Measurements from ENCODE around the gene APEH.

DNA sequence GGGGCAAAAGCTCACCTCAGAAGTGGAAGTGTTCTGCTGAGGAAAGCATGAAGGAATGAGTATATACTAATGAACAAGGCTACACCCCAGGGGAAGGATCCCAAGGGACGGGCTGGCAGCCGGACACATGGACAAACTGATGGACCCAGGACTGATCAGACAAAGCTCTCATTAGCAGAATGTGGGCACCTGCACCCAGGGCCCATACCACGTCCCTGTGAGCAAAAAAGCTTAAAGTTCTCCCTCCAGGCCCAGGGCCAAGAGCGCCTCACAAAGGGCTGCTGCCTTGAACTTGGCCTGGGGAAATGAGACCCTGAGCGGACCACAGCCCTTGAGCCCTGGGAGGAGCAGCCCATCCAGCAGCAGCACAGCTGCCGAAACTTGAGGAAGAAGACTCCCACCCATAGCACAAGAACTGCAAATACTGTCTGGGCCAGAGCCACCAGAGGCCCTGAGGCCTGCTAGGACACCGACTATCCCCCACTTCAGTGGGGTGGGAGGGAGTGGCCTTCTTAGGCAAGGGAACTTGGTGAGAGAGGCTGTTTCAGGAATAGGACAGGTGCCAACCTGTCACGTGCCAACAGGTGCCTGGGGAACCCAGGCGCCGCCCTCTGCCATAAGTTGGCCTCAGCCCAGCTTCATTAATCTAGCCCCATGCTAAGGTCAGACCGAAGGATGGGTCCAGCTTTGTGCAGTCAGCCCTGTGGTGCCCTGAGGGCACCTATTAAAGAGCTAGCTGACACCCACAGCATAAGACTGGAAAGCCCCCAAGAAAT is 51.9 kb downstream of the APEH start:
- TF ChIP-seq, protein P1, sequence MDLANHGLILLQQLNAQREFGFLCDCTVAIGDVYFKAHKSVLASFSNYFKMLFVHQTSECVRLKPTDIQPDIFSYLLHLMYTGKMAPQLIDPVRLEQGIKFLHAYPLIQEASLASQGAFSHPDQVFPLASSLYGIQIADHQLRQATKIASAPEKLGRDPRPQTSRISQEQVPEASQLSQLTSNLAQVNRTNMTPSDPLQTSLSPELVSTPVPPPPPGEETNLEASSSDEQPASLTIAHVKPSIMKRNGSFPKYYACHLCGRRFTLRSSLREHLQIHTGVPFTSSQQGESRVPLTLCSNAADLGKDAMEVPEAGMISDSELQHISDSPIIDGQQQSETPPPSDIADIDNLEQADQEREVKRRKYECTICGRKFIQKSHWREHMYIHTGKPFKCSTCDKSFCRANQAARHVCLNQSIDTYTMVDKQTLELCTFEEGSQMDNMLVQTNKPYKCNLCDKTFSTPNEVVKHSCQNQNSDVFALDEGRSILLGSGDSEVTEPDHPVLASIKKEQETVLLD (IDR thresholded peaks at IDR 0.05): no peak
- no peak for TF ChIP-seq FOXK2 (conservative IDR thresholded peaks at IDR 0.05 in 1 of 2, IDR thresholded peaks at IDR 0.05 in 1 of 2; ENCODE audit: low read depth in 2 of 2)
- no peak for TF ChIP-seq TBP (optimal IDR thresholded peaks at IDR 0.05; ENCODE audit: low read depth, low read length)
- TF ChIP-seq ZNF77 (CRISPR knock-in tag; IDR thresholded peaks at IDR 0.05): no peak
- no peak for TF ChIP-seq ZKSCAN1 (IDR thresholded peaks at IDR 0.05; ENCODE audit: low read depth, low read length)
- TF ChIP-seq, protein P2, sequence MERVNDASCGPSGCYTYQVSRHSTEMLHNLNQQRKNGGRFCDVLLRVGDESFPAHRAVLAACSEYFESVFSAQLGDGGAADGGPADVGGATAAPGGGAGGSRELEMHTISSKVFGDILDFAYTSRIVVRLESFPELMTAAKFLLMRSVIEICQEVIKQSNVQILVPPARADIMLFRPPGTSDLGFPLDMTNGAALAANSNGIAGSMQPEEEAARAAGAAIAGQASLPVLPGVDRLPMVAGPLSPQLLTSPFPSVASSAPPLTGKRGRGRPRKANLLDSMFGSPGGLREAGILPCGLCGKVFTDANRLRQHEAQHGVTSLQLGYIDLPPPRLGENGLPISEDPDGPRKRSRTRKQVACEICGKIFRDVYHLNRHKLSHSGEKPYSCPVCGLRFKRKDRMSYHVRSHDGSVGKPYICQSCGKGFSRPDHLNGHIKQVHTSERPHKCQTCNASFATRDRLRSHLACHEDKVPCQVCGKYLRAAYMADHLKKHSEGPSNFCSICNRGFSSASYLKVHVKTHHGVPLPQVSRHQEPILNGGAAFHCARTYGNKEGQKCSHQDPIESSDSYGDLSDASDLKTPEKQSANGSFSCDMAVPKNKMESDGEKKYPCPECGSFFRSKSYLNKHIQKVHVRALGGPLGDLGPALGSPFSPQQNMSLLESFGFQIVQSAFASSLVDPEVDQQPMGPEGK (CRISPR knock-in tag; IDR thresholded peaks at IDR 0.05; ENCODE audit: borderline replicate concordance): no peak
- TF ChIP-seq, protein P3, sequence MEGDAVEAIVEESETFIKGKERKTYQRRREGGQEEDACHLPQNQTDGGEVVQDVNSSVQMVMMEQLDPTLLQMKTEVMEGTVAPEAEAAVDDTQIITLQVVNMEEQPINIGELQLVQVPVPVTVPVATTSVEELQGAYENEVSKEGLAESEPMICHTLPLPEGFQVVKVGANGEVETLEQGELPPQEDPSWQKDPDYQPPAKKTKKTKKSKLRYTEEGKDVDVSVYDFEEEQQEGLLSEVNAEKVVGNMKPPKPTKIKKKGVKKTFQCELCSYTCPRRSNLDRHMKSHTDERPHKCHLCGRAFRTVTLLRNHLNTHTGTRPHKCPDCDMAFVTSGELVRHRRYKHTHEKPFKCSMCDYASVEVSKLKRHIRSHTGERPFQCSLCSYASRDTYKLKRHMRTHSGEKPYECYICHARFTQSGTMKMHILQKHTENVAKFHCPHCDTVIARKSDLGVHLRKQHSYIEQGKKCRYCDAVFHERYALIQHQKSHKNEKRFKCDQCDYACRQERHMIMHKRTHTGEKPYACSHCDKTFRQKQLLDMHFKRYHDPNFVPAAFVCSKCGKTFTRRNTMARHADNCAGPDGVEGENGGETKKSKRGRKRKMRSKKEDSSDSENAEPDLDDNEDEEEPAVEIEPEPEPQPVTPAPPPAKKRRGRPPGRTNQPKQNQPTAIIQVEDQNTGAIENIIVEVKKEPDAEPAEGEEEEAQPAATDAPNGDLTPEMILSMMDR (IDR thresholded peaks at IDR 0.05 in 2 of 3, conservative IDR thresholded peaks at IDR 0.05 in 1 of 3; ENCODE audit: insufficient read depth in 2 of 3, low read depth in 1 of 3, low read length in 3 of 3): no peak
- no peak for TF ChIP-seq BRCA1 (IDR thresholded peaks at IDR 0.05)
- no peak for TF ChIP-seq BRCA1 (CRISPR knock-in tag; IDR thresholded peaks at IDR 0.05)
- TF ChIP-seq CREBBP (IDR thresholded peaks at IDR 0.05; ENCODE audit: low read depth, low read length): no peak
- no peak for TF ChIP-seq FOSL1 (tag; conservative IDR thresholded peaks at IDR 0.05)
- TF ChIP-seq PRPF4 (IDR thresholded peaks at IDR 0.05; ENCODE audit: insufficient read depth, low read depth, low read length, poor library complexity, severe bottlenecking): no peak
- TF ChIP-seq, protein P4, sequence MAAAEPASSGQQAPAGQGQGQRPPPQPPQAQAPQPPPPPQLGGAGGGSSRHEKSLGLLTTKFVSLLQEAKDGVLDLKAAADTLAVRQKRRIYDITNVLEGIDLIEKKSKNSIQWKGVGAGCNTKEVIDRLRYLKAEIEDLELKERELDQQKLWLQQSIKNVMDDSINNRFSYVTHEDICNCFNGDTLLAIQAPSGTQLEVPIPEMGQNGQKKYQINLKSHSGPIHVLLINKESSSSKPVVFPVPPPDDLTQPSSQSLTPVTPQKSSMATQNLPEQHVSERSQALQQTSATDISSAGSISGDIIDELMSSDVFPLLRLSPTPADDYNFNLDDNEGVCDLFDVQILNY (CRISPR knock-in tag; IDR thresholded peaks at IDR 0.05): no peak
